Naive thymus-derived CD4-positive, alpha-beta T cell (primary cell): Measurements from ENCODE around the gene COPE. TPM values are rescaled to one million over a fixed set of nuclear protein-coding genes. Genes with fewer than 3 reads are reported as not detected.

Experiments
- ATAC-seq: fragments of 150-1000 bp; cut with Tn5 transposase; 2 replicates; pipeline ENCODE4 v1.10.0; 2021; ENCODE audit warnings: mild to moderate bottlenecking, moderate library complexity
- CTCF ChIA-PET: fragments of 350-600 bp; sonication (Branson Sonifier 250); formaldehyde crosslinking; loops from one replicate; lab custom pipeline; 2021; ENCODE audit warnings: antibody characterized with exemption; lab: Charles Lee
- POLR2A ChIA-PET: fragments of 350-600 bp; sonication (Branson Sonifier 250); formaldehyde crosslinking; loops from one replicate; lab custom pipeline; 2021; ENCODE audit warnings: antibody characterized with exemption, inconsistent platforms; lab: Charles Lee
- DNase-seq, 9 donors: peaks; one replicate each; pipeline versions ENCODE4 v3.0.0 to v3.0.0-alpha.2; 2020 to 2022; ENCODE audit warnings: mixed read lengths in 1 of 9
- H3K27ac ChIP-seq: one replicate; pipeline ENCODE4 v1.7.0; 2013; ENCODE audit warnings: mild to moderate bottlenecking, low read depth, low read length, moderate library complexity
- H3K27me3 ChIP-seq, 2 donors: one replicate each; pipeline ENCODE4 v1.7.0; 2013; ENCODE audit warnings: low read length in 2 of 2, mild to moderate bottlenecking in 2 of 2, moderate library complexity in 2 of 2; ENCODE audit not compliant: control insufficient read depth in 2 of 2, insufficient read depth in 2 of 2
- H3K36me3 ChIP-seq, 3 experiments: 1 replicate in 2 of 3; 2 replicates in 1 of 3; pipeline ENCODE4 v1.7.0; 2013; ENCODE audit warnings: low read length in 3 of 3, mild to moderate bottlenecking in 3 of 3, moderate library complexity in 1 of 3; ENCODE audit not compliant: insufficient read depth in 3 of 3, control insufficient read depth in 2 of 3
- H3K4me1 ChIP-seq, 2 donors: one replicate each; pipeline ENCODE4 v1.7.0; 2013; ENCODE audit warnings: low read length in 2 of 2, mild to moderate bottlenecking in 2 of 2, moderate library complexity in 1 of 2; ENCODE audit not compliant: control insufficient read depth in 2 of 2, insufficient read depth in 2 of 2
- H3K4me3 ChIP-seq: 2 replicates; pipeline ENCODE4 v1.7.0; 2013; ENCODE audit warnings: mild to moderate bottlenecking, low read length
- H3K9me3 ChIP-seq, 3 experiments: 1 replicate in 2 of 3; 2 replicates in 1 of 3; pipeline ENCODE4 v1.7.0; 2013; ENCODE audit warnings: low read length in 3 of 3; ENCODE audit not compliant: control insufficient read depth in 2 of 3
- H3K27ac Mint-ChIP-seq, 9 donors: one replicate each; pipeline ENCODE4 v1.8.0; 2020 to 2022; ENCODE audit warnings: mixed read lengths in 9 of 9, mild to moderate bottlenecking in 8 of 9, moderate library complexity in 5 of 9, inconsistent platforms in 2 of 9
- H3K27me3 Mint-ChIP-seq, 5 donors: one replicate each; pipeline ENCODE4 v1.8.0; 2021 to 2022; ENCODE audit warnings: mixed read lengths in 5 of 5, mild to moderate bottlenecking in 1 of 5
- H3K36me3 Mint-ChIP-seq, 5 donors: one replicate each; pipeline ENCODE4 v1.8.0; 2020 to 2022; ENCODE audit warnings: mixed read lengths in 5 of 5, mild to moderate bottlenecking in 3 of 5, inconsistent platforms in 1 of 5
- H3K4me1 Mint-ChIP-seq, 7 donors: one replicate each; pipeline ENCODE4 v1.8.0; 2020 to 2022; ENCODE audit warnings: mixed read lengths in 7 of 7, mild to moderate bottlenecking in 3 of 7, inconsistent platforms in 1 of 7
- H3K4me3 Mint-ChIP-seq, 10 donors: one replicate each; pipeline ENCODE4 v1.8.0; 2020 to 2022; ENCODE audit warnings: mild to moderate bottlenecking in 10 of 10, mixed read lengths in 10 of 10, moderate library complexity in 6 of 10, inconsistent platforms in 2 of 10
- H3K9me3 Mint-ChIP-seq, 11 donors: one replicate each; pipeline ENCODE4 v1.8.0; 2020 to 2022; ENCODE audit warnings: mixed read lengths in 11 of 11, mild to moderate bottlenecking in 4 of 11, inconsistent platforms in 1 of 11, moderate library complexity in 1 of 11
- intact Hi-C, 2 donors: fragments of 100-400 bp; cut with micrococcal nuclease; formaldehyde crosslinking; loops; one replicate each; pipeline ENCODE4 v1.15.1; 2023
- polyA plus RNA-seq, 2 donors: library from polyadenylated mRNA; unstranded; fragments of 300-500 nt; fragmentation: Illumina TruSeq; gene quantifications; one replicate each; pipeline ENCODE4 v1.2.3, GENCODE V29; 2021
- total RNA-seq, 6 experiments: library from RNA in 5 of 6; stranded (reverse) in 5 of 6; gene quantifications; 1 replicate in 5 of 6; 2 replicates in 1 of 6; pipeline ENCODE4 v1.2.3 and lab custom pipeline; 2021 to 2026

The COPE gene
- total and polyA plus RNA-seq, 7 experiments from 2014 or later = 124 to 283 (median 182) TPM

DNA sequence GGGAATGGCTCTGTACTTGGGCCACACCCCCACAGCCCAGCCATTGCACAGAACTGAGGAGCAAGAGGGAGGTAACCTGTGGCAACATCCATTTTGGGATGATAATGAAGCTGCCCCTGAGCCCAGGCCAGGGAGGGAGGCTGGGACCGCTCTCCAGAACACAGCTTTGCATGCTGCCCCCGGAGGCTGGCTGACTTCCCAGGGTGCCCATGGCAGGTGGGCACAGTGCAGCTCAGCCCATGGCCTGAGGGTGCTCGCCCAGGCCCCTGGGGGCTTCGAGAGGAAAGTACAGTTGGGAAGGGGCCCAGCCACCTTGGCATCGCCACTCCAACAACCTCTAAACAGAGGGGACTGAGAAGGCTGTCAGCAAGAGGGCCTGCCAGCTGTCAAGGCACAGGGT is 5.7 kb downstream of the COPE start:
- no peaks in the 10 kb centered on the region for H3K9me3 ChIP-seq
- Mint-ChIP-seq H3K36me3 (peaks cover 5 to 23% (median 7%) of the 10 kb centered on the region in 5 donors), H3K27me3 (no peaks in the 10 kb centered on the region), H3K4me1 (peaks cover 17 to 50% (median 29%) of the 10 kb centered on the region in 7 donors), H3K9me3 (no peaks in the 10 kb centered on the region), H3K4me3 (no peak overlapping the region), H3K27ac (no peak overlapping the region)
- no peak overlapping the region for H3K27ac ChIP-seq
- H3K4me3 ChIP-seq = no peak overlapping the region
- H3K36me3 ChIP-seq = peaks cover 0 to 58% (median 4%) of the 10 kb centered on the region in 3 experiments
- peaks cover 8 to 9% of the 10 kb centered on the region in 2 donors for H3K4me1 ChIP-seq
- intact Hi-C loops = no loop called here
- POLR2A ChIA-PET = no interaction called here
- no peak for ATAC-seq
- CTCF ChIA-PET = no interaction called here
- H3K27me3 ChIP-seq = no peaks in the 10 kb centered on the region
- no peak for DNase-seq

GRCh38 chr19:18912933-18913332 is 6.3 kb downstream of the COPE start:
- Histone ChIP-seq H3K9me3 (no peaks in the 10 kb centered on the region), H3K36me3 (peaks cover 0 to 61% (median 4%) of the 10 kb centered on the region in 3 experiments), H3K27ac (no peak overlapping the region), H3K4me3 (no peak overlapping the region), H3K4me1 (peaks cover 3 to 4% of the 10 kb centered on the region in 2 donors), H3K27me3 (no peaks in the 10 kb centered on the region)
- Mint-ChIP-seq H3K36me3 (peaks cover 5 to 23% (median 7%) of the 10 kb centered on the region in 5 donors), H3K27ac (no peak overlapping the region), H3K4me1 (peaks cover 14 to 45% (median 24%) of the 10 kb centered on the region in 7 donors), H3K27me3 (no peaks in the 10 kb centered on the region), H3K4me3 (no peak overlapping the region), H3K9me3 (no peaks in the 10 kb centered on the region)
- ATAC-seq = no peak
- DNase-seq = no peak
- intact Hi-C loops = no loop called here
- POLR2A ChIA-PET = no interaction called here
- CTCF ChIA-PET = interaction anchor here (0.6 kb wide), 1 partner anchor 325 kb away, joined by 3 read pairs; the partner anchor contains the start of gene REX1BD

DNA sequence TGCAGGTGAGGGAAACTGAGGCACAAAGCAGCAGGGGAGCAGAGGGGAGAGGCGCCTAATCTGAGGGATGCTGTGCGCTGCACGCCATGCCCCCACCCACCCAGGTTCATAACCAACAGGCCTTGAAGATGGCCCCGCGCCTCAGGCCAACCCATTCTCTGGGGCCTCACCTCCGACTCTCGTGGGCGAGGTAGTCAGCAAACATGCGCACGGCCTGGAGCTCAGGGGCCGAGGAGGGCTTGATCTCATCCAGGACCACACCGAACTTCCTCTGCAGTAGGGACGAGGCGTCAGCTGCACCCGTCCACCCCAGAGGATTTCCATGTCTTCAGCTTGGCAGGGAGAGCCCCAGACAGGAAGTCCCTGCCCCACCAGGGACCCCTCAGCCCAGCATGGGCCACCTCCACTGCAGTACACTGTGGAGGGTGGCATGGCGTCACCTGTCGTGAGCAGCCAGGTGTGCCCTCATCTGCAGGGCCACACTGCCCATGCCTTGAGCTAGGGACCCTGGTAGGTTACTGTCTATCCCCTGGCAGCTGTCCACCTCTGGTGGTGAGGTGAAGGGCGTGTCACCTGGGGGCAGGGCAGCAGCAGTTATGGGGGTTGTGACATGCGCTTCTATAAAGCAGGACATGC is 8.3 kb downstream of the COPE start:
- Histone ChIP-seq H3K27ac (no peak overlapping the region), H3K9me3 (no peaks in the 10 kb centered on the region), H3K27me3 (no peaks in the 10 kb centered on the region), H3K4me3 (no peak overlapping the region), H3K36me3 (peaks cover 0 to 82% (median 4%) of the 10 kb centered on the region in 3 experiments), H3K4me1 (peaks cover 0 to 4% of the 10 kb centered on the region in 2 donors)
- Mint-ChIP-seq H3K27ac (no peak overlapping the region), H3K4me1 (peaks cover 5 to 30% (median 13%) of the 10 kb centered on the region in 7 donors), H3K9me3 (no peaks in the 10 kb centered on the region), H3K4me3 (no peak overlapping the region), H3K36me3 (peaks cover 7 to 27% (median 9%) of the 10 kb centered on the region in 5 donors), H3K27me3 (no peaks in the 10 kb centered on the region)
- intact Hi-C loops = no loop called here
- DNase-seq (no peak), ATAC-seq (no peak)
- ChIA-PET POLR2A (interaction anchor here (0.6 kb wide), 1 partner anchor 20 kb away, joined by 4 read pairs; no protein-coding TSS in a partner anchor), CTCF (no interaction called here)

GRCh38 chr19:18910010-18910409 is 9.2 kb downstream of the COPE start:
- Mint-ChIP-seq H3K4me3 (no peak overlapping the region), H3K9me3 (no peaks in the 10 kb centered on the region), H3K27me3 (no peaks in the 10 kb centered on the region), H3K4me1 (peaks cover 2 to 22% (median 6%) of the 10 kb centered on the region in 7 donors), H3K27ac (no peak overlapping the region), H3K36me3 (peaks cover 7 to 30% (median 11%) of the 10 kb centered on the region in 5 donors)
- ChIA-PET POLR2A (no interaction called here), CTCF (no interaction called here)
- H3K9me3 ChIP-seq = no peaks in the 10 kb centered on the region
- peaks cover 0 to 82% (median 4%) of the 10 kb centered on the region in 3 experiments for H3K36me3 ChIP-seq
- no peak for ATAC-seq
- intact Hi-C loops = no loop called here
- no peak for DNase-seq
- H3K27ac ChIP-seq = no peak overlapping the region
- H3K27me3 ChIP-seq = no peaks in the 10 kb centered on the region
- no peak overlapping the region for H3K4me3 ChIP-seq
- no peaks in the 10 kb centered on the region for H3K4me1 ChIP-seq

- H3K4me1 ChIP-seq = no peaks in the 10 kb centered on the region
- H3K27ac ChIP-seq = no peak overlapping the region
- Mint-ChIP-seq H3K4me3 (no peak overlapping the region), H3K4me1 (peaks cover 0 to 13% (median 4%) of the 10 kb centered on the region in 7 donors), H3K36me3 (peaks cover 7 to 29% (median 12%) of the 10 kb centered on the region in 5 donors), H3K9me3 (no peaks in the 10 kb centered on the region), H3K27me3 (no peaks in the 10 kb centered on the region), H3K27ac (no peak overlapping the region)
- no peak overlapping the region for H3K4me3 ChIP-seq
- peaks cover 0 to 89% (median 4%) of the 10 kb centered on the region in 3 experiments for H3K36me3 ChIP-seq
- intact Hi-C loops = no loop called here
- no peak for DNase-seq
- no peak for ATAC-seq
- POLR2A ChIA-PET = no interaction called here
- H3K27me3 ChIP-seq = no peaks in the 10 kb centered on the region
- CTCF ChIA-PET = interaction anchor here (0.6 kb wide), 1 partner anchor 265 kb away, joined by 4 read pairs; no protein-coding TSS in a partner anchor
- no peaks in the 10 kb centered on the region for H3K9me3 ChIP-seq
Observed at GRCh38 chr19:18908917-18909619, 10.1 kb downstream of the COPE start.

GRCh38 chr19:18906605-18907519 is 12.3 kb downstream of the COPE start:
- H3K9me3 ChIP-seq = no peaks in the 10 kb centered on the region
- no peak for ATAC-seq
- POLR2A ChIA-PET = no interaction called here
- H3K27me3 Mint-ChIP-seq = no peaks in the 10 kb centered on the region
- no peaks in the 10 kb centered on the region for H3K27me3 ChIP-seq
- no peak overlapping the region for H3K27ac Mint-ChIP-seq
- H3K36me3 ChIP-seq = peaks cover 0 to 84% (median 4%) of the 10 kb centered on the region in 3 experiments
- CTCF ChIA-PET = no interaction called here
- no peaks in the 10 kb centered on the region for H3K9me3 Mint-ChIP-seq
- H3K36me3 Mint-ChIP-seq = peaks cover 0 to 26% (median 5%) of the 10 kb centered on the region in 5 donors
- H3K4me3 ChIP-seq = no peak overlapping the region
- H3K4me1 ChIP-seq = no peaks in the 10 kb centered on the region
- no peak for DNase-seq
- no peak overlapping the region for H3K27ac ChIP-seq
- intact Hi-C loops = no loop called here
- H3K4me1 Mint-ChIP-seq = peaks cover 0 to 5% (median 0%) of the 10 kb centered on the region in 7 donors
- H3K4me3 Mint-ChIP-seq = no peak overlapping the region
